22Rv1 (cell line): ENCODE results near the gene ASTN1.

Source experiments
- H3K27ac ChIP-seq: fragments of 450-650 bp; 2 replicates; pipeline ENCODE4 v1.5.1; 2017
- ZFX ChIP-seq: fragments of 450-650 bp; IDR thresholded peaks from 2 replicates; pipeline ENCODE4 v1.6.1; 2017; ENCODE audit warnings: antibody characterized with exemption, borderline replicate concordance
- TF ChIP-seq, protein P1 (sequence below): fragments of 450-650 bp; IDR thresholded peaks from 2 replicates; pipeline ENCODE4 v1.5.1; 2017; ENCODE audit warnings: mild to moderate bottlenecking

Gene ASTN1

GRCh38 chr1:177063648-177064047 lies 100.9 kb downstream of the ASTN1 start:
- no peak overlapping the region for H3K27ac ChIP-seq
- TF ChIP-seq ZFX, result no peak
- TF ChIP-seq, protein P1, sequence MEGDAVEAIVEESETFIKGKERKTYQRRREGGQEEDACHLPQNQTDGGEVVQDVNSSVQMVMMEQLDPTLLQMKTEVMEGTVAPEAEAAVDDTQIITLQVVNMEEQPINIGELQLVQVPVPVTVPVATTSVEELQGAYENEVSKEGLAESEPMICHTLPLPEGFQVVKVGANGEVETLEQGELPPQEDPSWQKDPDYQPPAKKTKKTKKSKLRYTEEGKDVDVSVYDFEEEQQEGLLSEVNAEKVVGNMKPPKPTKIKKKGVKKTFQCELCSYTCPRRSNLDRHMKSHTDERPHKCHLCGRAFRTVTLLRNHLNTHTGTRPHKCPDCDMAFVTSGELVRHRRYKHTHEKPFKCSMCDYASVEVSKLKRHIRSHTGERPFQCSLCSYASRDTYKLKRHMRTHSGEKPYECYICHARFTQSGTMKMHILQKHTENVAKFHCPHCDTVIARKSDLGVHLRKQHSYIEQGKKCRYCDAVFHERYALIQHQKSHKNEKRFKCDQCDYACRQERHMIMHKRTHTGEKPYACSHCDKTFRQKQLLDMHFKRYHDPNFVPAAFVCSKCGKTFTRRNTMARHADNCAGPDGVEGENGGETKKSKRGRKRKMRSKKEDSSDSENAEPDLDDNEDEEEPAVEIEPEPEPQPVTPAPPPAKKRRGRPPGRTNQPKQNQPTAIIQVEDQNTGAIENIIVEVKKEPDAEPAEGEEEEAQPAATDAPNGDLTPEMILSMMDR, result no peak

- TF ChIP-seq, protein P1, result no peak
- no peak for TF ChIP-seq ZFX
- no peak overlapping the region for H3K27ac ChIP-seq
These were observed 110.0 kb downstream of the ASTN1 start for GRCh38 chr1:177054542-177054941.

DNA sequence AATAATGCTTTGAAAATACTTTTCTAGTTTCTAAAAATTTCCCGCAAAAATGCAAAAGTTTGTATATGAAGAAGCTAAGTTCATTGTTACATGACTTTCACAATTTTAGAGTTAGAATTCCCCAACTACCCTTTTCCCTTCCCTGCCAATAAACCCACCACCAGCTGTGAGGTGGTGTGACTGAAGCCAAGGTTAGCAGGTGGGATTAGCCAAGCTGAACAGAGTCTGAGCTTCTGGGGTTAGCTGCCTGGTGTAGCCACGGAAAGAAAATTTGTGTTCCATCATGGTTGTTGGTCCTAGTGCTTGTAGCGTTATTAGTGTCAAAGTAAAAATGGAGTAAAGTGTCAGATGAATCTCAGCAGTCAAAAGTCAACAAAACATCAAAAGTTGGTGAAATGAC lies 110.9 kb downstream of the ASTN1 start:
- TF ChIP-seq ZFX, result no peak
- TF ChIP-seq, protein P1, result no peak
- no peak overlapping the region for H3K27ac ChIP-seq

- TF ChIP-seq, protein P1, result no peak
- no peak for TF ChIP-seq ZFX
These were observed 116.0 kb downstream of the ASTN1 start for GRCh38 chr1:177048314-177049069.

DNA sequence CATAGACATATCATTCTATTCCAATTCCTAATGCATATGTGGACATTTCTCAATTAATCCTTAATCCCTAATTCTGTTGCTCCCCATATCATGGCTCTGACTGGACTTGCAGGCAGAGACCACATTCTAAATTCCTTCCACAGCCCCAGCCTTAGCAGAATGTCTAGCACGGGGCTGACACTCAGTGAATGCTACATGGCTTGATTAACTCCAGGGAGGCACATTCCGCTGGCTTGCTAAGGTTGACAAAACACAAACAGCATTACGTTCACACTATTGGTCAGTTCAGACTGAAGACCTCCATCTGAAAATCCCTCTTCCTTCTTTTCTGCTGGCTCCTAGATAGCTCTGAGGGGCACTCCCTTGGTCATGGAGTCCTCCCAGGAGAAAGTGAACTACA lies 119.4 kb downstream of the ASTN1 start:
- no peak overlapping the region for H3K27ac ChIP-seq
- TF ChIP-seq ZFX, result no peak
- TF ChIP-seq, protein P1, result no peak

More at GRCh38 chr1:177048314-177049069, 116.0 kb downstream of the ASTN1 start:
- no peak overlapping the region for H3K27ac ChIP-seq

DNA sequence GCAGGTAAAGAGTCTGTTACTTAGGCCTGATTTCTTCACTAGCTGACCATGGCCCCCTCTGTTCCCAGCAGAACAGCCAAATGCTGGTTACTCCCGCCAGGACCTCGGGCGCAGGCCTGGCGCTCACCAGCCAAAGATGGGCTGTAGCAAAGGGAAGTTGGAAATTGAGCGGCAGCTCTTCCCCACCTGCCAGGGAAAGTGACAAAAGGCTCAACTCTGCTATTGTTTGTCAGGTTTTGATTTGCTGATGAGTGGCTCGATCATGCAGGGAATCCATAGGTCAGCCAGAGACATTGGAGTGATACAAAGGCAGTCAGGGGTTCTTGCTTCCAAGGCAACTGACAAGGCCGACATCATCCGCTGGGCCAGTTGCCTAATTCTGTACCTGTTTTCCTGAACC lies 120.1 kb downstream of the ASTN1 start:
- TF ChIP-seq ZFX, result no peak
- TF ChIP-seq, protein P1, result no peak
- no peak overlapping the region for H3K27ac ChIP-seq

GRCh38 chr1:177043597-177043996 lies 120.9 kb downstream of the ASTN1 start:
- no peak overlapping the region for H3K27ac ChIP-seq
- TF ChIP-seq, protein P1, result no peak
- TF ChIP-seq ZFX, result no peak
